Fibroblast of pulmonary artery (primary cell): ENCODE data around the gene MMP20.

Source experiments
- DNase-seq: peaks from one replicate; pipeline ENCODE4 v3.0.0-alpha.2; 2010; ENCODE audit warnings: low read depth
- H3K4me3 ChIP-seq: replicated peaks from 2 replicates; pipeline ENCODE4 v1.5.1; 2011; ENCODE audit warnings: low read depth, mild to moderate bottlenecking, control low read depth, low read length, moderate library complexity
- TF ChIP-seq, protein P1 (sequence below): IDR thresholded peaks from 2 replicates; pipeline ENCODE4 v1.5.1; 2011; ENCODE audit warnings: mild to moderate bottlenecking, control low read depth, low read length, inconsistent platforms; ENCODE audit errors: missing control alignments

The MMP20 gene

DNA sequence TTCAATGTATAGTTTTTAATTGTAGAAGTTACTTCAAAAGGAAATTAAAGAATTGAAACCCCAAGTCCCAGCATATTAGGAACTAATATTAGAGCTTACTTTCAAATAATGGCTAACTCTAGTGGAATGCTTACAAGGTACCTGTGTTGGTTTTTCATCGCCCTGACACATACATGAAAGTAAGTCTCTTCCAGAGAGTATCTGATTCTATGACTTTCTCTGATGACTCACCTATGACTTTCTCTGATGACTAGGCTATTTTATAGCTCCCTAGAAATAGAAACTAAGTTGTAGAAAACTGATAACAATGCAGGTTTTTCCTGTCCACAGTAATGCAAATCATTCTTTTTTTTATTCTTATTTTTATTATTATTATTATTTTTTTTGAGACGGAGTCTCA is 61.0 kb downstream of the MMP20 start:
- DNase-seq = peak; percentile 57
- H3K4me3 ChIP-seq = no peak overlapping the region
- TF ChIP-seq, protein P1, sequence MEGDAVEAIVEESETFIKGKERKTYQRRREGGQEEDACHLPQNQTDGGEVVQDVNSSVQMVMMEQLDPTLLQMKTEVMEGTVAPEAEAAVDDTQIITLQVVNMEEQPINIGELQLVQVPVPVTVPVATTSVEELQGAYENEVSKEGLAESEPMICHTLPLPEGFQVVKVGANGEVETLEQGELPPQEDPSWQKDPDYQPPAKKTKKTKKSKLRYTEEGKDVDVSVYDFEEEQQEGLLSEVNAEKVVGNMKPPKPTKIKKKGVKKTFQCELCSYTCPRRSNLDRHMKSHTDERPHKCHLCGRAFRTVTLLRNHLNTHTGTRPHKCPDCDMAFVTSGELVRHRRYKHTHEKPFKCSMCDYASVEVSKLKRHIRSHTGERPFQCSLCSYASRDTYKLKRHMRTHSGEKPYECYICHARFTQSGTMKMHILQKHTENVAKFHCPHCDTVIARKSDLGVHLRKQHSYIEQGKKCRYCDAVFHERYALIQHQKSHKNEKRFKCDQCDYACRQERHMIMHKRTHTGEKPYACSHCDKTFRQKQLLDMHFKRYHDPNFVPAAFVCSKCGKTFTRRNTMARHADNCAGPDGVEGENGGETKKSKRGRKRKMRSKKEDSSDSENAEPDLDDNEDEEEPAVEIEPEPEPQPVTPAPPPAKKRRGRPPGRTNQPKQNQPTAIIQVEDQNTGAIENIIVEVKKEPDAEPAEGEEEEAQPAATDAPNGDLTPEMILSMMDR = no peak

GRCh38 chr11:102561636-102562035 is 63.5 kb downstream of the MMP20 start:
- H3K4me3 ChIP-seq = no peak overlapping the region
- TF ChIP-seq, protein P1 = no peak
- no peak for DNase-seq

DNA sequence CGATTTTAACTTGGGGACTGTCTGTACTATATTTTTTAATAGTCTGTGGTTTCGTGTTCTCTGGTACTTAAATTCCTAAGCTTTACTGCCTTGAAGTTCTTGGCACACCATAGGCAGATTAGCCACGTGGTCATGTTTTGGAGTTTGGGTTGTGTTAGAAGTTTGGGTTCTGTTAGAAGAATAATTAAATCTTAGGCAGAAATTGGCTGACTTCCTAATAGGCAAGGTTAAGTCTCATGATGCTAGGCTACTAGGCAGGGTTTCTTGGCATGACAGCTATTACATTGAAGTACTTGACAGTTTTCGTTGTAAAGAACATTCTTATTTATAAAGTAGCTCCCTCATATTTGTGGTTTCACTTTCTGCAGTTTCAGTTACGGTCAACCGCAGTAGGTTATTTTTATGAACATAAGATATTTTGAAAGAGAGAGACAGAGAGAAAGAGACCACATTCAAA is 64.5 kb downstream of the MMP20 start:
- TF ChIP-seq, protein P1 = no peak
- peak overlapping the region; percentile 34 for H3K4me3 ChIP-seq
- DNase-seq = peak; percentile 57

DNA sequence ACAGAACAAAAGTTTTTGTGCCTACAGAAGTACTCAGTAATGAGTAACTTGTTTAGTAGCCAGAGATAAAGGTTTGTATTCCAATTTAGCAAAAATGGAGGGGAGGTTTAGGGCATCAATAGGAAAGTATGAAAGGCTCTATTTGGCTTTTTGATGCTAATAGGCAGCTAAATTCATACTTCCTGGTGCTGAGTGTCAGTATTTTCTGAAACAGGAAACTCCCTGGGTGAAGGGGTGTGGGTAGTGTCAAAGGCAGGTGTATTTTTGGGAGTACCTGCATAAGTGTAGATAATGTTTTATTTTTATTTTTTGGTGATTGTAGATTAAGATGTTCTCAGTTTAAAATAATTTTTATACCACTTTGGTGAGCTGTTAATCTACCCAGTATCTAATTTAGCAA is 65.3 kb downstream of the MMP20 start:
- H3K4me3 ChIP-seq = no peak overlapping the region
- DNase-seq = no peak
- TF ChIP-seq, protein P1 = no peak

DNA sequence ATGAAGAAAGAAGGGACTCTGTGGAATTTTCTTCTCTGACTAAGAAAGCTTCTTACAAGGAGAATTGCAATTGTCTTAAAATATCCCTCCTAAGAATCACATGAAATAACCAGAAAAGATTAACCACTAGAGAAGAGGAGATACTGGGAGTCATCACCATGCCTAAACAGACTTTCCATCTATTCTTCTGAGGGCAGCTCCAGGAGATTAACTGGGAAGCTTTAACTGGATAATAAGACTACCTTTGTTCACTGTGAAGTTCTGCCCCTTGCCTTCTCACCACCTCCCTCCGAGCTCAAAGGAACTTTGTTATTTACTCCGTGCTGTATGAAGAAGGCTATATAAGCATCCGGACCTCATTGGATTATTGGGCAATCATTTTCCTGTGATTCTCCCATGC is 70.0 kb downstream of the MMP20 start:
- TF ChIP-seq, protein P1 = no peak
- no peak overlapping the region for H3K4me3 ChIP-seq
- no peak for DNase-seq

DNA sequence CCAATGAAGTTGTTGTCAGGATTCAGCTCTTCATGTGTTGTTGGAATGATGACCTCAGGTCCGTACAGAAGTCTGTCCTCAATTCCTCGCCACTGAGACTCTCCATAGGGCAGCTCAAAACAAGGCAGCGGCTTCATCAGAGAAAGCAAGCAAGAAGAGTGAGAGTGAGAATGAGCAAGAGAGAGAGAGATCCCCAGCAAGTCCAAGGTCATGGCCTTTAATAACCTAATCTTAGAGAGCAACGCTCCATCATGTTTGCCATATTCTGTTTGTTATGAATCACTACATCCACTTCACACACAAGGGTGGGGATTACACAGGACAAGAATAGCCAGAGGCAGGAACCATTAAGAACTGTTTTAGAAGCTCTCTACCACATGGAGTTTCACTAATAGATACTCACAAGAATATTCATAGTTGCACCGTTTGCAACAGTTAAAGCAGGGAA is 71.3 kb downstream of the MMP20 start:
- no peak overlapping the region for H3K4me3 ChIP-seq
- TF ChIP-seq, protein P1 = no peak
- DNase-seq = no peak

DNA sequence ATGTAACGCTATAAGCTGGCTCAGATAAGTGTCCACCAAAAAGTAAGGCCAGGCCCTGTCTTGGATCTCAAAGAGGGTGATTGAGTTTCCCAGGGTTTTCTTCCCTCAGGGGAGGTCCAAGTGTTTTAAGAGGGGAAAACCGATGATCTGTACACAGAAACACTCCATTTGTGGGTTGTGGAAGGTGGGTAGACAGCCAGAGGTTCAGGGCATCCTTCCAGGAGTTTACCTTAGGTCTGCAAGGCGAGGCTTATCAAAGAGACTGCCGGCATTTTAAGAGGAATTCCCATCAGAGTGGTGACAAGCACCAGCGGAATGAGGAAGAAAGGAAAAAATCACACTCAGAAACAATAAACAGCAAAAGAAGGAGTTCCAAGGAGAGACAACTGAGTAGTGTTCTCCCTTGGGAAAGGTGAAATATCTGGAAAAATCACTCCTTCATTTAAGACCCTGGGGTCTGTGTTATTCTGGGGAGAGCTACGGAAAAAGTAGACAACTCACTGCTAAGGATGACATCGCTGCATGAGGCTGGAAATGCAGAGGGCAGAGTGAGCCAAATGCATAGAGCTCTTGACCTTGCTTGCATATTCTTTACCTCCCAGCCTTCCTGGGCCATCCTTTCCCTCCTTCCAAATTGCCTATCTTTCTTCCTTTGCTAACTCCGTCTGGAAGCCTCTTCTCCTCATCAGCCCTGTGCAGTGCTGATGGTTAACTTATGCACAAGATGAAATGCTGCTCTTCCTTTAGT is 72.5 kb downstream of the MMP20 start:
- TF ChIP-seq, protein P1 = no peak
- no peak for DNase-seq

More for the DNA sequence above, 72.5 kb downstream of the MMP20 start:
- H3K4me3 ChIP-seq = no peak overlapping the region
